IMR-90 (cell line): ENCODE measurements around the gene DHRS12.

Experiments
- CEBPB ChIP-seq: IDR thresholded peaks from 2 replicates; pipeline ENCODE4 v1.6.1; 2012; ENCODE audit warnings: low read depth, low read length, improper control_type of control experiment
- MAFK ChIP-seq: IDR thresholded peaks from 2 replicates; pipeline ENCODE4 v1.6.1; 2012; ENCODE audit warnings: low read depth, low read length, improper control_type of control experiment
- POLR2A ChIP-seq: IDR thresholded peaks from 2 replicates; pipeline ENCODE4 v1.6.1; 2012; ENCODE audit warnings: mild to moderate bottlenecking, low read depth, low read length
- TF ChIP-seq, protein P1 (sequence below): conservative IDR thresholded peaks from 2 replicates; pipeline ENCODE4 v1.5.1; 2012; ENCODE audit warnings: mild to moderate bottlenecking, low read depth, low read length, improper control_type of control experiment

DNA sequence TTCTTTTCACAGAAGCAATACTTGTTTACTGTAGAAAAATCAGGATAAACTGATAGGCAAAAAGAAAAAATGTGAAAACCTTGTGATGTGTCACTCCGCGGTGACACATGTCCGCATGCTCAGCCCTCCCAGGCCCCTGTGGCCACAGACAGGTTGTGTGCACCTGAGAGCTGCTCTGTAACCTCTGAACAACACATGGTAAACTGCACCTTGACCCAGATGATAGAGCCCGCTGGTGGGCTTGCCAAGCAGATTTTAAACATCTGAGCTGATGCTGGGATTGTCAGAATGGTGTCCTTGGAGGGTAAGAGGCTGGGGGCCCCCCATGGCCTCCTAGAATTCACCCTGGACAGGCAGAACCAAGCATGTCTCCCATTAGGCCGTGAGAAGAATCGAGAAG, 33.8 kb downstream of the DHRS12 start:
- TF ChIP-seq, protein P1, sequence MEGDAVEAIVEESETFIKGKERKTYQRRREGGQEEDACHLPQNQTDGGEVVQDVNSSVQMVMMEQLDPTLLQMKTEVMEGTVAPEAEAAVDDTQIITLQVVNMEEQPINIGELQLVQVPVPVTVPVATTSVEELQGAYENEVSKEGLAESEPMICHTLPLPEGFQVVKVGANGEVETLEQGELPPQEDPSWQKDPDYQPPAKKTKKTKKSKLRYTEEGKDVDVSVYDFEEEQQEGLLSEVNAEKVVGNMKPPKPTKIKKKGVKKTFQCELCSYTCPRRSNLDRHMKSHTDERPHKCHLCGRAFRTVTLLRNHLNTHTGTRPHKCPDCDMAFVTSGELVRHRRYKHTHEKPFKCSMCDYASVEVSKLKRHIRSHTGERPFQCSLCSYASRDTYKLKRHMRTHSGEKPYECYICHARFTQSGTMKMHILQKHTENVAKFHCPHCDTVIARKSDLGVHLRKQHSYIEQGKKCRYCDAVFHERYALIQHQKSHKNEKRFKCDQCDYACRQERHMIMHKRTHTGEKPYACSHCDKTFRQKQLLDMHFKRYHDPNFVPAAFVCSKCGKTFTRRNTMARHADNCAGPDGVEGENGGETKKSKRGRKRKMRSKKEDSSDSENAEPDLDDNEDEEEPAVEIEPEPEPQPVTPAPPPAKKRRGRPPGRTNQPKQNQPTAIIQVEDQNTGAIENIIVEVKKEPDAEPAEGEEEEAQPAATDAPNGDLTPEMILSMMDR: no peak
- TF ChIP-seq MAFK: no peak
- TF ChIP-seq CEBPB: no peak
- no peak for TF ChIP-seq POLR2A
